ENCODE measurements around the gene ZNF697.

GRCh38 chr1:119667173-119667572 lies 19.1 kb upstream of the ZNF697 start:
- TF ChIP-seq CTCF (IDR thresholded peaks at IDR 0.05) (no peak), POLR2A (IDR thresholded peaks at IDR 0.05) (no peak)

Measured in testis (tissue), 2 donors.